ENCODE data around the gene CHRNA10.

DNA sequence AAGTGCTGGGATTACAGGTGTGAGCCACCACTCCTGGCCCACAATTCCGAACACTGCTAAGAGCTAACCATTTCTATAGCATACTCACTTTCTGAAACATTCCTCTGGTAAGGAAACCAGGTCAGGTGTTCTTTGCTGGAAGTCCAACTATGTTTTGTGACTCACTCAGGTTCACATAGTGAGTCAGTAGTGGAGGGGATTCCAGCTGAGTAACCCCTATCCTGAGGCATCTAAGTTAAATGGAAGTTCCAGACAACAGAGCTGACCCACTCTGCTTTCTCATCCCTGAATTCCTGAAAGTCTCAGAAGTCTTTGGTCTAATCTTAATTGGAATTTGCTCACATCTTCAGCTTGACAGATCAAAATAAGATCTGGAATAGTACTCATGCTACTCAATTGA, 3.0 kb upstream of the CHRNA10 start:
- TF ChIP-seq, protein P1, sequence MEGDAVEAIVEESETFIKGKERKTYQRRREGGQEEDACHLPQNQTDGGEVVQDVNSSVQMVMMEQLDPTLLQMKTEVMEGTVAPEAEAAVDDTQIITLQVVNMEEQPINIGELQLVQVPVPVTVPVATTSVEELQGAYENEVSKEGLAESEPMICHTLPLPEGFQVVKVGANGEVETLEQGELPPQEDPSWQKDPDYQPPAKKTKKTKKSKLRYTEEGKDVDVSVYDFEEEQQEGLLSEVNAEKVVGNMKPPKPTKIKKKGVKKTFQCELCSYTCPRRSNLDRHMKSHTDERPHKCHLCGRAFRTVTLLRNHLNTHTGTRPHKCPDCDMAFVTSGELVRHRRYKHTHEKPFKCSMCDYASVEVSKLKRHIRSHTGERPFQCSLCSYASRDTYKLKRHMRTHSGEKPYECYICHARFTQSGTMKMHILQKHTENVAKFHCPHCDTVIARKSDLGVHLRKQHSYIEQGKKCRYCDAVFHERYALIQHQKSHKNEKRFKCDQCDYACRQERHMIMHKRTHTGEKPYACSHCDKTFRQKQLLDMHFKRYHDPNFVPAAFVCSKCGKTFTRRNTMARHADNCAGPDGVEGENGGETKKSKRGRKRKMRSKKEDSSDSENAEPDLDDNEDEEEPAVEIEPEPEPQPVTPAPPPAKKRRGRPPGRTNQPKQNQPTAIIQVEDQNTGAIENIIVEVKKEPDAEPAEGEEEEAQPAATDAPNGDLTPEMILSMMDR (conservative IDR thresholded peaks at IDR 0.05; ENCODE audit: low read depth, low read length) = no peak
- TF ChIP-seq EZH2 (IDR thresholded peaks at IDR 0.05; ENCODE audit: borderline replicate concordance, low read depth, low read length, poor library complexity, severe bottlenecking) = no peak
